Uterus (tissue), 4 donors: ENCODE data around the gene MYOC. TPM values are rescaled to one million over a fixed set of nuclear protein-coding genes. Genes with fewer than 3 reads are reported as not detected.
A peak's percentile ranks its signal among the peaks of the same experiment; 100 is the strongest.

Experiments used
- DNase-seq, 2 donors: peaks; one replicate each; pipeline ENCODE4 v3.0.0-alpha.2; 2019 to 2020
- H3K27ac ChIP-seq, 2 donors: fragments of 200-600 bp; sonication (generic); 1 replicate in 1 of 2; 2 replicates in 1 of 2; pipeline ENCODE4 v1.5.1; 2016 to 2018
- H3K27me3 ChIP-seq, 2 donors: fragments of 200-600 bp; sonication (generic); one replicate each; pipeline ENCODE4 v1.5.1; 2018 to 2019; ENCODE audit warnings: control low read depth in 1 of 2
- H3K36me3 ChIP-seq, 2 donors: fragments of 200-600 bp; sonication (generic); one replicate each; pipeline ENCODE4 v1.5.1; 2019; ENCODE audit warnings: control low read depth in 1 of 2
- H3K4me1 ChIP-seq, 2 donors: fragments of 200-600 bp; sonication (generic); one replicate each; pipeline ENCODE4 v1.5.1; 2018 to 2019; ENCODE audit warnings: control low read depth in 1 of 2
- H3K4me3 ChIP-seq, 2 donors: fragments of 200-600 bp; sonication (generic); 1 replicate in 1 of 2; 2 replicates in 1 of 2; pipeline ENCODE4 v1.5.1; 2018 to 2019; ENCODE audit warnings: mild to moderate bottlenecking in 1 of 2
- H3K9me3 ChIP-seq, 2 donors: fragments of 200-600 bp; sonication (generic); one replicate each; pipeline ENCODE4 v1.5.1; 2019; ENCODE audit warnings: control low read depth in 1 of 2
- POLR2A ChIP-seq, 2 donors: fragments of 450-650 bp; IDR thresholded peaks; one replicate each; pipeline ENCODE4 v1.6.1; 2016; ENCODE audit warnings: antibody characterized with exemption in 2 of 2, mild to moderate bottlenecking in 1 of 2, moderate library complexity in 1 of 2
- intact Hi-C: fragments of 100-400 bp; cut with DNase I; formaldehyde crosslinking; loops from one replicate; pipeline ENCODE4 v1.15.1; 2023; ENCODE audit warnings: low total_unique reads
- total RNA-seq, 4 donors: library from RNA; depleted of rRNA in 3 of 4; stranded (reverse); fragments of >200 nt in 3 of 4; gene quantifications; one replicate each; pipeline versions ENCODE4 v1.1.0 to v1.2.4, GENCODE V29; 2014 to 2023
- TF ChIP-seq, protein P1 (sequence below), 4 experiments: fragments of 200-600 bp in 2 of 4; fragments of 450-650 bp in 2 of 4; sonication (generic) in 2 of 4; IDR thresholded peaks; one replicate each; pipeline ENCODE4 v1.5.1; 2016 to 2019; ENCODE audit warnings: antibody characterized with exemption in 4 of 4, mild to moderate bottlenecking in 2 of 4, moderate library complexity in 1 of 4
- donor health status: DM: yes; HTN: yes; CAD: no.

MYOC gene
- total RNA-seq, 4 donors from 2014 or later: 5.6 to 38.2 (median 13.2) TPM

- no peak for DNase-seq
- Histone ChIP-seq H3K27me3 (no peaks in the 10 kb centered on the region), H3K4me3 (no peak overlapping the region), H3K9me3 (no peaks in the 10 kb centered on the region), H3K27ac (no peak overlapping the region), H3K36me3 (no peaks in the 10 kb centered on the region), H3K4me1 (no peaks in the 10 kb centered on the region)
- intact Hi-C loops: no loop called here
- TF ChIP-seq POLR2A (IDR thresholded peaks at IDR 0.05): no peak
- TF ChIP-seq, protein P1, sequence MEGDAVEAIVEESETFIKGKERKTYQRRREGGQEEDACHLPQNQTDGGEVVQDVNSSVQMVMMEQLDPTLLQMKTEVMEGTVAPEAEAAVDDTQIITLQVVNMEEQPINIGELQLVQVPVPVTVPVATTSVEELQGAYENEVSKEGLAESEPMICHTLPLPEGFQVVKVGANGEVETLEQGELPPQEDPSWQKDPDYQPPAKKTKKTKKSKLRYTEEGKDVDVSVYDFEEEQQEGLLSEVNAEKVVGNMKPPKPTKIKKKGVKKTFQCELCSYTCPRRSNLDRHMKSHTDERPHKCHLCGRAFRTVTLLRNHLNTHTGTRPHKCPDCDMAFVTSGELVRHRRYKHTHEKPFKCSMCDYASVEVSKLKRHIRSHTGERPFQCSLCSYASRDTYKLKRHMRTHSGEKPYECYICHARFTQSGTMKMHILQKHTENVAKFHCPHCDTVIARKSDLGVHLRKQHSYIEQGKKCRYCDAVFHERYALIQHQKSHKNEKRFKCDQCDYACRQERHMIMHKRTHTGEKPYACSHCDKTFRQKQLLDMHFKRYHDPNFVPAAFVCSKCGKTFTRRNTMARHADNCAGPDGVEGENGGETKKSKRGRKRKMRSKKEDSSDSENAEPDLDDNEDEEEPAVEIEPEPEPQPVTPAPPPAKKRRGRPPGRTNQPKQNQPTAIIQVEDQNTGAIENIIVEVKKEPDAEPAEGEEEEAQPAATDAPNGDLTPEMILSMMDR (IDR thresholded peaks at IDR 0.05): no peak
These were observed 55.8 kb downstream of the MYOC start for GRCh38 chr1:171596705-171597104.

DNA sequence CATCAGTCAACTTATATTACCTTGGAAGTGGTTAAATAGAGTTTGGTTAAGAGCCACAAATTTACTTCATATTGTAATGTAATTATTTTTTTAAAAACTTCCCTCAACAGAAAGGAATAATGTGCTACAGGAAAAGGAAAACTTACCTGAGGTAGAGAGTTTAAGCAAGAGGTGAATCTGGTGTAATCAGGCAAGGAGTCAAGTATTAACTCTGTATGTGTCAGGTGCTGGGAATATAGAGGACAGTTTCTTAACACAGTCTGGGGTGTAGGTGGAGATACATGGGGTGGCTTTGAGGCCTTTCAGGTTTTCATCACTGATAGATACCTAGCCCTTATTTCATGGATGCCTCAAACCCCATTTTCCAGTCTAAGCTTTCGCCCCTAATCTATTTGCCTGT lies 56.4 kb downstream of the MYOC start:
- H3K4me1 ChIP-seq: no peaks in the 10 kb centered on the region
- no peaks in the 10 kb centered on the region for H3K27me3 ChIP-seq
- no peaks in the 10 kb centered on the region for H3K36me3 ChIP-seq
- no peaks in the 10 kb centered on the region for H3K9me3 ChIP-seq
- H3K4me3 ChIP-seq: no peak overlapping the region
- no peak for TF ChIP-seq POLR2A (IDR thresholded peaks at IDR 0.05)
- TF ChIP-seq, protein P1 (IDR thresholded peaks at IDR 0.05): no peak
- no peak for DNase-seq
- intact Hi-C loops: no loop called here
- H3K27ac ChIP-seq: peak overlapping the region in 1 of 2 donors; percentile 34

DNA sequence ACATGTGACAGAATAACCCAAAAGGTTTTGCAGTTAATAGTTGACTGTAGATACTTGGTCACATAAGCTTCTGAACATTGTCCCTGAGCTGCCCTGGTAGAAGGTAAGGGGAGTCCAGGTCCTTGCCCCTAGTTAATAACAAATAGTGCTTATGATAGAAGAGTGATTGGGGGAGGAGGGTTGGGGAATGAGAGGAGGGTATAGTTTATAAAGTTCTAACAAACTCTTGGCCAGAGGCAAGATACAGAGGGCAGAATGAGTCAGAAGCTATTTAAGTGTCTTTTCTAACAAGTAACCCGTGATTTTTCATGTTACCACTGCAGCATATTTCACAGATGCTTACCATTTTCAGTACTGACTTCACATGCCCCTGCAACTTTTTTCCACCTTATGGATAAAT lies 57.2 kb downstream of the MYOC start:
- no peak for TF ChIP-seq POLR2A (IDR thresholded peaks at IDR 0.05)
- TF ChIP-seq, protein P1 (IDR thresholded peaks at IDR 0.05): no peak
- peak overlapping the region in 1 of 2 donors; percentile 34 for H3K27ac ChIP-seq
- H3K27me3 ChIP-seq: no peaks in the 10 kb centered on the region
- no peak for DNase-seq
- H3K4me1 ChIP-seq: no peaks in the 10 kb centered on the region
- no peaks in the 10 kb centered on the region for H3K36me3 ChIP-seq
- intact Hi-C loops: no loop called here
- H3K9me3 ChIP-seq: no peaks in the 10 kb centered on the region
- H3K4me3 ChIP-seq: no peak overlapping the region

- H3K4me3 ChIP-seq: no peak overlapping the region
- H3K36me3 ChIP-seq: no peaks in the 10 kb centered on the region
- H3K9me3 ChIP-seq: no peaks in the 10 kb centered on the region
- TF ChIP-seq, protein P1 (IDR thresholded peaks at IDR 0.05): no peak
- no peak for TF ChIP-seq POLR2A (IDR thresholded peaks at IDR 0.05)
- no peak for DNase-seq
- intact Hi-C loops: no loop called here
- no peaks in the 10 kb centered on the region for H3K4me1 ChIP-seq
- H3K27ac ChIP-seq: peak overlapping the region in 1 of 2 donors; percentile 6
- no peaks in the 10 kb centered on the region for H3K27me3 ChIP-seq
These were observed 62.5 kb downstream of the MYOC start for GRCh38 chr1:171590022-171590421.

DNA sequence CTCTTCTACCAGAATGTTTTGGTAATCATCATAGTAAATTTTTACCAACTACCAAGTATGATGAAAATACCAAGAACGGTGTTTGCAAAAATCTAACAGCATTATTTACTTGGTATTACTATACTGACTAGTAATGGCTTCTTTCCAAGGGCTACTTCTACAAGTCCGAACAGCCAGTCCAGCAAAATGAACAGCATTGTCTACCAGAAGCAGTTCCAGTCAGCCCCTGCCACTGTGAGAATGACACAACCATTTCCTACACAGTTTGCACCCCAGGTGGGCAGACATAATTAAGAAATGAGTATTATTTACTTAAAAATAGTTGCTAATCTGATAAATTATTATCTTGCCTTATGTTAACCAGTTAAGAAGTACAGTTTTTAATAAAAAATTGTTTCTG lies 64.3 kb downstream of the MYOC start:
- Histone ChIP-seq H3K27me3 (no peaks in the 10 kb centered on the region), H3K27ac (no peak overlapping the region), H3K36me3 (no peaks in the 10 kb centered on the region), H3K9me3 (no peaks in the 10 kb centered on the region), H3K4me1 (no peaks in the 10 kb centered on the region), H3K4me3 (no peak overlapping the region)
- no peak for TF ChIP-seq POLR2A (IDR thresholded peaks at IDR 0.05)
- intact Hi-C loops: no loop called here
- DNase-seq: no peak

DNA sequence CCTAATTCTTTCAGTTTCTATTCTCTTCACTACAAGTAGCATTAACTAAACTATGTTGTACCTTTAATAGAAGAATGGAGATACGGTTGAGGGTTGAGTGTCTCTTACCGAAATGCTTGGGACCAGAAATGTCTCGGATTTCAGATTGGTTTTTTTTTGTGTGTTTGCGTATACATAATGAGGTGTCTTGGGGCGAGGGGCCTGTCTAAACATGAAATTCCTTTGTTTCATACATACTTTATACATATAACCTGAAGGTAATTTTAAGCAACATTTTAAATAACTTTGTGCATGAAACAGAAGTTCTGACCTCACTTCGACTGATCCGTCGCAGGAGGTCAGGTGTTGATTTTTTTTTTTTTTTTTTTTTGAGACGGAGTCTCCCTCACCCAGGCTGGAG lies 66.8 kb downstream of the MYOC start:
- H3K9me3 ChIP-seq: no peaks in the 10 kb centered on the region
- no peaks in the 10 kb centered on the region for H3K4me1 ChIP-seq
- no peaks in the 10 kb centered on the region for H3K36me3 ChIP-seq
- no peak overlapping the region for H3K27ac ChIP-seq
- intact Hi-C loops: no loop called here
- no peak for DNase-seq
- no peak overlapping the region for H3K4me3 ChIP-seq
- H3K27me3 ChIP-seq: no peaks in the 10 kb centered on the region
- no peak for TF ChIP-seq POLR2A (IDR thresholded peaks at IDR 0.05)
- TF ChIP-seq, protein P1 (IDR thresholded peaks at IDR 0.05): no peak
